WTC11 (cell line): ENCODE measurements around the gene NAALADL2.

Source experiments
- CTCF ChIP-seq: fragments of 200-600 bp; IDR thresholded peaks from 2 replicates; pipeline ENCODE4 v1.8.0; 2022; ENCODE audit warnings: antibody characterized with exemption
- TEAD4 ChIP-seq: sonication (generic); formaldehyde crosslinking; IDR thresholded peaks from 2 replicates; pipeline ENCODE4 v1.8.0; 2022; ENCODE audit warnings: mild to moderate bottlenecking, missing genetic modification reagents

- no peak for TF ChIP-seq CTCF
- TF ChIP-seq TEAD4, result no peak
These were observed 551.1 kb downstream of the NAALADL2 start for GRCh38 chr3:175410251-175410650.
